PFSK-1 (cell line): ENCODE results near the gene SDK1.

Experiments
- POLR2AphosphoS5 ChIP-seq: IDR thresholded peaks from 2 replicates; pipeline ENCODE4 v1.6.1; 2012; ENCODE audit warnings: low read depth, mild to moderate bottlenecking, control low read depth, low read length, moderate library complexity
- SIN3A ChIP-seq: IDR thresholded peaks from 2 replicates; pipeline ENCODE4 v1.6.1; 2012; ENCODE audit warnings: mild to moderate bottlenecking, low read length, moderate library complexity, borderline replicate concordance; ENCODE audit not compliant: insufficient read depth
- TAF1 ChIP-seq: IDR thresholded peaks from 2 replicates; pipeline ENCODE4 v1.6.1; 2012; ENCODE audit warnings: low read length, control low read depth, borderline replicate concordance; ENCODE audit not compliant: insufficient read depth

- TF ChIP-seq TAF1, result no peak
- no peak for TF ChIP-seq SIN3A
- TF ChIP-seq POLR2AphosphoS5, result no peak
These were observed 139.5 kb downstream of the SDK1 start for GRCh38 chr7:3440509-3440908.
